ENCODE measurements around the gene ESRRB.

DNA sequence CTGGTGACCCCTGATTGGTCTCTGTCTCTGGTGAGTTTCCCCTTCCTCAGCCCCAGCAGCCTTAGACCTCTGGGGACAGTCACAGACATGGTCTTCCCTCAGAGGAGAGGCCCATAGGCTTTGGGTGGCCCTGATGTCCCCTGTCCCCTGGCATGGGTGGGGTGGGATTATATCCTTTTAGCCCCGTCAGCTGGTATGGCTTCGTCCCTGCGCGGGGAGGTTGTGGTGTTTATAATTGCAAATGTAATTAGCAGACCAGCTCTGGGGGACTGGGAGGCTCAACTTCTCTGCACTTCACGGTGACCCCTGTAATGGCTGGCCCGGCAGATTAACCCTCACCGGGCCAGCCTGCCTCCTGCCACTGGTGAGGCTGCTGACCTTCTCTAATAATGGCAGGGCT, 5.1 kb downstream of the ESRRB start:
- TF ChIP-seq, protein P1, sequence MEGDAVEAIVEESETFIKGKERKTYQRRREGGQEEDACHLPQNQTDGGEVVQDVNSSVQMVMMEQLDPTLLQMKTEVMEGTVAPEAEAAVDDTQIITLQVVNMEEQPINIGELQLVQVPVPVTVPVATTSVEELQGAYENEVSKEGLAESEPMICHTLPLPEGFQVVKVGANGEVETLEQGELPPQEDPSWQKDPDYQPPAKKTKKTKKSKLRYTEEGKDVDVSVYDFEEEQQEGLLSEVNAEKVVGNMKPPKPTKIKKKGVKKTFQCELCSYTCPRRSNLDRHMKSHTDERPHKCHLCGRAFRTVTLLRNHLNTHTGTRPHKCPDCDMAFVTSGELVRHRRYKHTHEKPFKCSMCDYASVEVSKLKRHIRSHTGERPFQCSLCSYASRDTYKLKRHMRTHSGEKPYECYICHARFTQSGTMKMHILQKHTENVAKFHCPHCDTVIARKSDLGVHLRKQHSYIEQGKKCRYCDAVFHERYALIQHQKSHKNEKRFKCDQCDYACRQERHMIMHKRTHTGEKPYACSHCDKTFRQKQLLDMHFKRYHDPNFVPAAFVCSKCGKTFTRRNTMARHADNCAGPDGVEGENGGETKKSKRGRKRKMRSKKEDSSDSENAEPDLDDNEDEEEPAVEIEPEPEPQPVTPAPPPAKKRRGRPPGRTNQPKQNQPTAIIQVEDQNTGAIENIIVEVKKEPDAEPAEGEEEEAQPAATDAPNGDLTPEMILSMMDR (IDR thresholded peaks at IDR 0.05), result no peak
- no peak for TF ChIP-seq POLR2A (IDR thresholded peaks at IDR 0.05)

All from Peyer's patch (tissue), 4 donors.